ENCODE results near the gene ERC2.

Gene ERC2

GRCh38 chr3:55639896-55640765, 828.1 kb downstream of the ERC2 start:
- no peak for DNase-seq (ENCODE audit: low read depth)

- DNase-seq (ENCODE audit: low read depth): no peak
Measured at GRCh38 chr3:55639143-55639542, 829.1 kb downstream of the ERC2 start.

GRCh38 chr3:55637906-55638638, 830.2 kb downstream of the ERC2 start:
- no peak for DNase-seq (ENCODE audit: low read depth)

GRCh38 chr3:55636300-55637195, 831.7 kb downstream of the ERC2 start:
- no peak for DNase-seq (ENCODE audit: low read depth)

- DNase-seq (ENCODE audit: low read depth): no peak
Measured at GRCh38 chr3:55634345-55634744, 833.9 kb downstream of the ERC2 start.

GRCh38 chr3:55633333-55633732, 834.9 kb downstream of the ERC2 start:
- DNase-seq (ENCODE audit: low read depth): no peak

GRCh38 chr3:55631766-55632331, 836.4 kb downstream of the ERC2 start:
- no peak for DNase-seq (ENCODE audit: low read depth)

GRCh38 chr3:55630921-55631299, 837.4 kb downstream of the ERC2 start:
- no peak for DNase-seq (ENCODE audit: low read depth)

- no peak for DNase-seq (ENCODE audit: low read depth)
Measured at GRCh38 chr3:55630280-55630920, 837.9 kb downstream of the ERC2 start.

GRCh38 chr3:55629432-55629831, 838.8 kb downstream of the ERC2 start:
- no peak for DNase-seq (ENCODE audit: low read depth)

GRCh38 chr3:55626279-55626665, 842.0 kb downstream of the ERC2 start:
- no peak for DNase-seq (ENCODE audit: low read depth)

- DNase-seq (ENCODE audit: low read depth): no peak
Measured at GRCh38 chr3:55624238-55624637, 844.0 kb downstream of the ERC2 start.

- DNase-seq (ENCODE audit: low read depth): no peak
Measured at GRCh38 chr3:55623786-55624185, 844.5 kb downstream of the ERC2 start.

GRCh38 chr3:55622733-55623132, 845.5 kb downstream of the ERC2 start:
- no peak for DNase-seq (ENCODE audit: low read depth)

- no peak for DNase-seq (ENCODE audit: low read depth)
Measured at GRCh38 chr3:55622116-55622515, 846.2 kb downstream of the ERC2 start.

GRCh38 chr3:55621648-55622047, 846.6 kb downstream of the ERC2 start:
- no peak for DNase-seq (ENCODE audit: low read depth)

- no peak for DNase-seq (ENCODE audit: low read depth)
Measured at GRCh38 chr3:55621026-55621422, 847.2 kb downstream of the ERC2 start.

GRCh38 chr3:55620351-55621025, 847.8 kb downstream of the ERC2 start:
- no peak for DNase-seq (ENCODE audit: low read depth)

- DNase-seq (ENCODE audit: low read depth): no peak
Measured at GRCh38 chr3:55619046-55619808, 849.0 kb downstream of the ERC2 start.

- no peak for DNase-seq (ENCODE audit: low read depth)
Measured at GRCh38 chr3:55617385-55617784, 850.9 kb downstream of the ERC2 start.

Measured in GM04503 (cell line).